Neural cell (in vitro differentiated cells): ENCODE data around the gene ROR2. TPM values are rescaled to one million over a fixed set of nuclear protein-coding genes. Genes with fewer than 3 reads are reported as not detected.

Experiments
- H2AFZ ChIP-seq: fragments of 200-600, 300-800 bp; sonication (generic), shearing (Covaris generic); 2 replicates; pipeline ENCODE4 v1.6.0; 2014; ENCODE audit warnings: low read depth, mild to moderate bottlenecking, antibody characterized with exemption, low read length, moderate library complexity
- H3F3A ChIP-seq: fragments of 200-600 bp; shearing (Covaris generic); 2 replicates; pipeline ENCODE4 v1.6.1; 2016; ENCODE audit warnings: mild to moderate bottlenecking, moderate library complexity, mixed read lengths, antibody characterized with exemption, low read length; ENCODE audit not compliant: insufficient read depth, poor library complexity, severe bottlenecking
- H3K27ac ChIP-seq: fragments of 200-600, 300-800 bp; sonication (generic), shearing (Covaris generic); 2 replicates; pipeline ENCODE4 v1.5.1; 2014; ENCODE audit warnings: mild to moderate bottlenecking, low read length, moderate library complexity
- H3K27me3 ChIP-seq: fragments of 300-800, 200-600 bp; sonication (generic), shearing (Covaris generic); 2 replicates; pipeline ENCODE4 v1.6.0; 2014; ENCODE audit warnings: mild to moderate bottlenecking, low read depth, low read length, moderate library complexity; ENCODE audit not compliant: insufficient read depth
- H3K36me3 ChIP-seq: fragments of 300-800, 200-600 bp; sonication (generic), shearing (Covaris generic); 2 replicates; pipeline ENCODE4 v1.5.1; 2014; ENCODE audit warnings: mild to moderate bottlenecking, antibody characterized with exemption, low read length, moderate library complexity; ENCODE audit not compliant: insufficient read depth
- H3K4me2 ChIP-seq: fragments of 300-800, 200-600 bp; sonication (generic), shearing (Covaris generic); 2 replicates; pipeline ENCODE4 v1.6.0; 2014; ENCODE audit warnings: mild to moderate bottlenecking, low read length
- H3K4me3 ChIP-seq: fragments of 300-800, 200-600 bp; sonication (generic), shearing (Covaris generic); 2 replicates; pipeline ENCODE4 v1.5.1; 2014; ENCODE audit warnings: mild to moderate bottlenecking, low read length, moderate library complexity
- H3K79me2 ChIP-seq: fragments of 200-600 bp; shearing (Covaris generic); replicated peaks from 2 replicates; pipeline ENCODE4 v1.6.0; 2014; ENCODE audit warnings: mild to moderate bottlenecking, low read length, moderate library complexity; ENCODE audit not compliant: insufficient read depth
- H3K9ac ChIP-seq: fragments of 300-800, 200-600 bp; sonication (generic), shearing (Covaris generic); 2 replicates; pipeline ENCODE4 v1.6.1; 2016; ENCODE audit warnings: mild to moderate bottlenecking, low read length, mixed read lengths
- H3K9me2 ChIP-seq: fragments of 200-600 bp; shearing (Covaris generic); 2 replicates; pipeline ENCODE4 v1.6.1; 2016; ENCODE audit warnings: mild to moderate bottlenecking, low read length, mixed read lengths; ENCODE audit not compliant: insufficient read depth
- H3K9me3 ChIP-seq: fragments of 200-600, 300-800 bp; sonication (generic), shearing (Covaris generic); 2 replicates; pipeline ENCODE4 v1.6.1; 2016; ENCODE audit warnings: mild to moderate bottlenecking, mixed run types, low read length, moderate library complexity, mixed read lengths
- H4K20me1 ChIP-seq: fragments of 200-600 bp; shearing (Covaris generic); 2 replicates; pipeline ENCODE4 v1.6.1; 2016; ENCODE audit warnings: mild to moderate bottlenecking, mixed run types; ENCODE audit not compliant: insufficient read depth
- CTCF ChIP-seq: fragments of 450-650 bp; IDR thresholded peaks from 2 replicates; pipeline ENCODE4 v1.5.1; 2014; ENCODE audit warnings: antibody characterized with exemption, mild to moderate bottlenecking, moderate library complexity; ENCODE audit not compliant: poor library complexity, severe bottlenecking
- EP300 ChIP-seq: fragments of 450-650 bp; conservative IDR thresholded peaks from 2 replicates; pipeline ENCODE4 v1.6.1; 2014; ENCODE audit warnings: antibody characterized with exemption, mild to moderate bottlenecking, moderate library complexity; ENCODE audit not compliant: poor library complexity, severe bottlenecking
- EZH2 ChIP-seq: fragments of 200-600, 300-800 bp; shearing (Covaris generic), sonication (generic); IDR thresholded peaks from 2 replicates; pipeline ENCODE4 v1.6.1; 2014; ENCODE audit warnings: antibody characterized with exemption, low read length, borderline replicate concordance, mild to moderate bottlenecking; ENCODE audit not compliant: insufficient read depth, poor library complexity, severe bottlenecking
- MXI1 ChIP-seq: fragments of 450-650 bp; conservative IDR thresholded peaks from 2 replicates; pipeline ENCODE4 v1.6.1; 2014; ENCODE audit warnings: antibody characterized with exemption, mild to moderate bottlenecking; ENCODE audit not compliant: poor library complexity, severe bottlenecking
- POLR2AphosphoS5 ChIP-seq: IDR thresholded peaks from 2 replicates; pipeline ENCODE4 v1.6.1; 2012
- RAD21 ChIP-seq: fragments of 450-650 bp; conservative IDR thresholded peaks from 2 replicates; pipeline ENCODE4 v1.6.1; 2014; ENCODE audit warnings: antibody characterized with exemption, mild to moderate bottlenecking, moderate library complexity
- SMC3 ChIP-seq: fragments of 450-650 bp; conservative IDR thresholded peaks from 2 replicates; pipeline ENCODE4 v1.6.1; 2014; ENCODE audit warnings: antibody characterized with exemption, mild to moderate bottlenecking, moderate library complexity; ENCODE audit not compliant: poor library complexity
- TAF1 ChIP-seq: IDR thresholded peaks from 2 replicates; pipeline ENCODE4 v1.6.1; 2012; ENCODE audit warnings: low read depth
- polyA plus RNA-seq: library from polyadenylated mRNA; depleted of rRNA; stranded (reverse); fragments of >200 nt; gene quantifications from 2 replicates; pipeline ENCODE4 v1.2.3, GENCODE V29; 2014
- TF ChIP-seq, protein P1 (sequence below): IDR thresholded peaks from 2 replicates; pipeline ENCODE4 v1.6.1; 2012; ENCODE audit warnings: borderline replicate concordance

The ROR2 gene
- polyA plus RNA-seq, 1 donor from 2014 or later = 0.33 TPM

DNA sequence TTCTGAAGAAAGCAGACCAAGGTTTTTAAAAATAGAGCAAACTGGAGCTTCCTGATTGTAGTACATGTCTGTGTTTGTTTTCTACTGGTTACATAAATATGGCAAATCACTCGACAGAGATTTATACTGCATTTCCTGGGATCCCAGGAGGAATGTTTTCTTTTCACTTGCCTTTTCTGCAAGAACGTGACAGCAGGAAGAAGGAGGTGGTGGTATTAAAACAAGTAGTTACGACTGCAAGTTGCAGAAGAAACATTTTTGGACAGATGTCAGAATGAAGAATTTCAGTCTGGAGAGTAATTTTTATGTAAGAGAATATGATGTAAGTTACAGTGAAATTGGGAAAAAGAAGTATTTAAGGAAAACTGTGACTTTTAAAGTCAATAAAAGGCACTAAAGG is 272.7 kb downstream of the ROR2 start:
- H3K27me3 ChIP-seq = no peaks in the 10 kb centered on the region
- no peaks in the 10 kb centered on the region for H3F3A ChIP-seq
- H3K79me2 ChIP-seq = no peaks in the 10 kb centered on the region
- no peaks in the 10 kb centered on the region for H4K20me1 ChIP-seq
- H3K27ac ChIP-seq = no peak overlapping the region
- no peak overlapping the region for H3K4me2 ChIP-seq
- H3K9ac ChIP-seq = no peak overlapping the region
- H3K36me3 ChIP-seq = no peaks in the 10 kb centered on the region
- H3K9me3 ChIP-seq = no peaks in the 10 kb centered on the region
- H2AFZ ChIP-seq = no peak overlapping the region
- H3K4me3 ChIP-seq = no peak overlapping the region
- H3K9me2 ChIP-seq = no peaks in the 10 kb centered on the region
- TF ChIP-seq EP300 (no peak), MXI1 (no peak), EZH2 (no peak), POLR2AphosphoS5 (no peak), CTCF (no peak), TAF1 (no peak), RAD21 (no peak), SMC3 (no peak)
- TF ChIP-seq, protein P1, sequence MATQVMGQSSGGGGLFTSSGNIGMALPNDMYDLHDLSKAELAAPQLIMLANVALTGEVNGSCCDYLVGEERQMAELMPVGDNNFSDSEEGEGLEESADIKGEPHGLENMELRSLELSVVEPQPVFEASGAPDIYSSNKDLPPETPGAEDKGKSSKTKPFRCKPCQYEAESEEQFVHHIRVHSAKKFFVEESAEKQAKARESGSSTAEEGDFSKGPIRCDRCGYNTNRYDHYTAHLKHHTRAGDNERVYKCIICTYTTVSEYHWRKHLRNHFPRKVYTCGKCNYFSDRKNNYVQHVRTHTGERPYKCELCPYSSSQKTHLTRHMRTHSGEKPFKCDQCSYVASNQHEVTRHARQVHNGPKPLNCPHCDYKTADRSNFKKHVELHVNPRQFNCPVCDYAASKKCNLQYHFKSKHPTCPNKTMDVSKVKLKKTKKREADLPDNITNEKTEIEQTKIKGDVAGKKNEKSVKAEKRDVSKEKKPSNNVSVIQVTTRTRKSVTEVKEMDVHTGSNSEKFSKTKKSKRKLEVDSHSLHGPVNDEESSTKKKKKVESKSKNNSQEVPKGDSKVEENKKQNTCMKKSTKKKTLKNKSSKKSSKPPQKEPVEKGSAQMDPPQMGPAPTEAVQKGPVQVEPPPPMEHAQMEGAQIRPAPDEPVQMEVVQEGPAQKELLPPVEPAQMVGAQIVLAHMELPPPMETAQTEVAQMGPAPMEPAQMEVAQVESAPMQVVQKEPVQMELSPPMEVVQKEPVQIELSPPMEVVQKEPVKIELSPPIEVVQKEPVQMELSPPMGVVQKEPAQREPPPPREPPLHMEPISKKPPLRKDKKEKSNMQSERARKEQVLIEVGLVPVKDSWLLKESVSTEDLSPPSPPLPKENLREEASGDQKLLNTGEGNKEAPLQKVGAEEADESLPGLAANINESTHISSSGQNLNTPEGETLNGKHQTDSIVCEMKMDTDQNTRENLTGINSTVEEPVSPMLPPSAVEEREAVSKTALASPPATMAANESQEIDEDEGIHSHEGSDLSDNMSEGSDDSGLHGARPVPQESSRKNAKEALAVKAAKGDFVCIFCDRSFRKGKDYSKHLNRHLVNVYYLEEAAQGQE = no peak

GRCh38 chr9:91676046-91676445 is 274.0 kb downstream of the ROR2 start:
- H3K79me2 ChIP-seq = no peaks in the 10 kb centered on the region
- no peak overlapping the region for H3K9ac ChIP-seq
- H3K27ac ChIP-seq = no peak overlapping the region
- no peaks in the 10 kb centered on the region for H3K9me2 ChIP-seq
- no peak overlapping the region for H3K4me2 ChIP-seq
- no peaks in the 10 kb centered on the region for H3K27me3 ChIP-seq
- H3K36me3 ChIP-seq = no peaks in the 10 kb centered on the region
- H3K9me3 ChIP-seq = no peaks in the 10 kb centered on the region
- H3K4me3 ChIP-seq = no peak overlapping the region
- H2AFZ ChIP-seq = no peak overlapping the region
- H4K20me1 ChIP-seq = no peaks in the 10 kb centered on the region
- TF ChIP-seq, protein P1 = no peak
- no peak for TF ChIP-seq MXI1
- TF ChIP-seq RAD21 = no peak
- no peak for TF ChIP-seq TAF1
- TF ChIP-seq POLR2AphosphoS5 = no peak
- no peak for TF ChIP-seq EZH2
- no peak for TF ChIP-seq CTCF
- TF ChIP-seq SMC3 = no peak
- no peak for TF ChIP-seq EP300
- H3F3A ChIP-seq = no peaks in the 10 kb centered on the region
